Stimulated activated CD4-positive, alpha-beta T cell treated with anti-CD3 and anti-CD28 coated beads, TNF-alpha, amount 100 ng/mL, for 4 hours (primary cell): ENCODE data around the gene TNFRSF1A.
"Not testable (repeated sequence)": the region's sequence is repeated elsewhere in the genome, so short reads cannot be mapped to it uniquely, and the experiment has no call there.

Experiments
- DNase-seq, 3 experiments: peaks; one replicate each; pipeline ENCODE4 v3.0.0-alpha.2; 2020; ENCODE audit warnings: low read depth in 3 of 3

Gene TNFRSF1A

GRCh38 chr12:6356374-6356820, 14.5 kb upstream of the TNFRSF1A start:
- no peak for DNase-seq

DNA sequence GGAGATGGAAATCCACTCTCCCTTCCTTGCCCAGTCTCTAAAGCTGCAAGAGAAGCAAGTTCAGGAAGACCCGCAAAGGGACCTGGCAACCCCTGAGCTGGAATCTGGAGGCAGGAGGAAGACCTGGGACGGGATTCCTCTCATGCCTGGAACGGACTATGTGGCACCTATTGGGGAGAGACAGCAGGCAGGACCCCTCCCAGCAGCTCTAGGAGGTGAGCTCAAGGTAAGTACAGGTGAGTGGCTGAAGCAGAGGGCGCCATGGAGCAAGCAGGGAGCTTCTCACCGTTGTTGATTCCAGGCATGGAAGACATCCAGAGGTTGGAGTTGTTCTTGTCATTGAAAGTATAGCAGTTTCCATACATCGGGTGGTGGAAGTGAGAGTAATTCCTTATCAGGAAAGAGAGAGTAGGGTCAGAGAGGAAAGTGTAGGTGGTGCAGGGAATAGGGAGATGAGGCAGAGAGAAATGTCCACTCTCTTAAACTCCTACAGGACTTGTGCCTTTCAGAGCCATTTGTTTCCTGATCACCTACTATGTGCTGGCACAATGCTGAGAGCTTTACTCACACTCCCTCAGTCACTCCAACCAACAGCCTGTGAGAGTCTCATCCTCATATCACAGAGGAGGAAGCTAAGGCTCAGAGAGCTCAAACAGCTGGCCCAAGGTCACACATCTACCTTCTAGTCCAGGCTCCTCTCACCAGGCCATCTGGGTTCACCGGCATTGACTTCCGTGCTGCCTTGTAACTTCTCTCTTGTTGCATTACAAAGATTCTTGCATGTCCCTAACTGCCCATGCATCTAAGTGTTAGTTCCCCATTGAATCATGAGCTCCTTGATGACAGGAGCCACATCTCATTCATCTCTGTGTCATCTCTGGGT, 13.9 kb upstream of the TNFRSF1A start:
- no peak for DNase-seq

DNA sequence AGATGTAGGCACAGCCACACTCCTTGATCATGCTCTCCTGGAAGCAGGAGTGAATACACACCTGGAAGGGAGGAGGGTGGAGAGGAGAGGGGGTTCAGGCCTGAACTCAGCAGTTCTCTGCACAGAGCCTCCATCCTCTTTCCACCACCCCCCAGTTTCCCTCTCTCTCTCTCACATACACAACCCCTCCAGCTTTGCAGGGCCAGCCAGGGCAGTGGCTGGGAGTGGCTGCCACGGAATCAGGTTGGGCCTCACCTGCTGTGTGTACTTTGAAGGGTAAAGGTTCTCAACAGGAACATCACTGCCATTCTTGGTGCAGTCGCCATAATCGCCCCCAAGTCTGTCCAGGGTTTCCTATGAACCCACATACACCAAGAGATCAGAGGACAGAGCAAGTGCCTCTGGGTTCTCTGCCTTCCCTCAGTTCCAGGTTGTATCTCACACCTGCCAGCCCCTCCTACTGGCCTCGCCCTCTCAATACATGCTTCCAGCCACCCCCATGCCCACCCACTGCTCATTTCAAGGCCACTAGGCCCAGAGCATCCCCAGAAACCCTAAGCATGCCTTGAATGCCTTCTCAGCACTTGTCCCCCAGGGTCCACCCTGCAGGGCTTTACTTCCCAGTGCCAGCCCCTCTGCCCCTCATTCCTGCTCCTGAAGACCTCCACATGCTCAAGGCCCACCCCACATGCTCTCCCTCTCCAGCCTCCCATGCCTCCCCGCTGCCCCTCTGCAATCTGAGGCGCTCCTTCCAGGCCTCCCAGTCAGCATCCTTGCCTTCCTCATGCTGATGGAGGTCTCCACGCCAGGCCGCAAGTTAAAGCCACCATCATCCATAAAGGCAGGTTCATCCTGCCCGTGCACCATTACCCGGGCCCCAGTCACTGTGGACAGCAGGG, 12.9 kb upstream of the TNFRSF1A start:
- no peak for DNase-seq

- no peak for DNase-seq
Observed at GRCh38 chr12:6352193-6353173, 10.6 kb upstream of the TNFRSF1A start.

DNA sequence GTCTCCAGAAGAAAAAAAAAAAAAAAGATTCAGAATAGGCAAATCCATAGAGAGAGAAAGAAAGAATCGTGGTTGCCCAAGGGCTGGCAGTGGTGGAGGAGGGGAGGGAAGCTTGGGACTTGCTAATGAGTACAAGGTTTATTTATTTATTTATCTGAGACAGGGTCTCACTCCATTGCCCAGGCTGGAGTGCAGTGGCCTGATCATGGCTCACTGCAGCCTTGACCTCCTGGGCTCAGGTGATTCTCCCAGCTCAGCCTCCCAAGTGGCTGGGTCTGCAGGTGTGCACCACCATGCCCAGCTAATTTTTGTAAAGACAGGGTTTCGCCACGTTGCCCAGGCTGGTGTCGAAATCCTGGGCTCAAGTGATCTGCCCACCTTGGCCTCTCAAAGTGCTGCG, 9.7 kb upstream of the TNFRSF1A start:
- DNase-seq = no peak

DNA sequence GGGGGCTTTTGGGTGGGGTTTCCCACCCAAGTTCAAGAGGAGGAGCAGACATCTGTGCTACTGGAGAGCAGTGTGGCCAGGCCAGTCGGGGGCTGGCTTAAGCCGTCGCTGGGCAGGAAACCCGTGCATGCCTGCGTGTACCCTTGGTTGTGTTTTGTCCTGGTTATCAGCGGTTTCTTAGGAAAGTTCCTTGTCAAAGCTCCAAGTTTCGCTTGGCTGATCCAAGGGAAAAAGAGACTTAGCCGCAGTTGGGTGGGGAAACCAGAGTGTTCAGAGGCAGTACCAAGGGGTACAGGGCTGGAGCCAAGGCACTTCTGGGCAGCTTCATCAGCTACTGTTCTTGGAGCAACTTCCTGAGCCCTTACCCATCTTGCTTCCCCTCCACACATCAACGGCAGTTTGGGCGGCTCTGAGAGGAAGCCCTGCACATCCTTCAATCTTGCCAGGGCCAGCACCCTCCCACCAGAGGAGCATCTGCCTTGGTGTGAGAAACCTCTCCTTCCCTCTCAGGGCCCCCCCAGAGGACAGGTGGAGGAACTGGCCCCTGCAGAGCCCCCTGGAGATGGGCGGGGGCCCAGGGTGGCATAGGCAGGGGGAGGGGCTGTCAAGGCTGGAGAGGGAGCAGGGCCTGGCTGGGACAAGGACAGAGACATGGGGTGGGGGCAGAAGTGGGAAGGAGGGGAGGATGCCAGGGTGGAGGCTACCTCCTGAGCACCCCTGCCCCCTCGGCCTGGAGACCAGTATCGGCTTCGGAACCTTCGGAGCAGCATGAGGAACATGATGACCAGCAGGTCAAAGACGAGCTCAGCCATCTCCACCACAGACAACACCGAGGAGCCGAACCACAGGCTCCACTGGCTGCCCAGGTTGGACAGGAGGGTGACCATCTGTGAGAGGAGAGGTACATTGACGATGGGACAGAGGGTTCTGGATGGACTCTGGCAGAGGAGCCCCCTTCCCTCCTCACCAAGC, 5.8 kb upstream of the TNFRSF1A start:
- no peak for DNase-seq

GRCh38 chr12:6346942-6347341, 5.1 kb upstream of the TNFRSF1A start:
- no peak for DNase-seq

GRCh38 chr12:6346235-6346832, 4.5 kb upstream of the TNFRSF1A start:
- no peak for DNase-seq

- DNase-seq = no peak
Observed at GRCh38 chr12:6345319-6346091, 3.6 kb upstream of the TNFRSF1A start.

DNA sequence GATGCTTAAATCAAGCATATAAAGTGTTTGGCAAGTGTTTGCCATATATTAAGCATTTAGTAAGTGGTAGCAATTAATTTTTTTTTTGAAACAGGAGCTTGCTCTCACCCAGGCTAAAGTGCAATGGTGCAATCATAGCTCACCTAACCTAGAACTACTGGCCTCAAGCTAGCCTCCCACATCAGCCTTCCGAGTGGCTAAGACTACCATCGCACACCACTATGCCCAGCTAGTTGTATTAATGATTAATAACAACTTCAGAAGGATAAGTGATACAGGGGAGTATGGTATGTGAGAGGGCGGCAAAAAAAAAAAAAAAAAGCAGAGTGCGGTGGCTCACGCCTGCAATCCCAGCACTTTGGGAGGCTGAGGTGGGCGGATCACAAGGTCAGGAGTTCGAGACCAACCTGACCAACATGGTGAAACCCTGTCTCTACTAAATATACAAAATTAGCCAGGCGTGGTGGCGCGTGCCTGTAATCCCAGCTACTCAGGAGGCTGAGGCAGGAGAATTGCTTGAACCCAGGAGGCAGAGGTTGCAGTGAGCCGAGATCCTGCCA, 2.3 kb upstream of the TNFRSF1A start:
- DNase-seq = not testable (repeated sequence)

DNA sequence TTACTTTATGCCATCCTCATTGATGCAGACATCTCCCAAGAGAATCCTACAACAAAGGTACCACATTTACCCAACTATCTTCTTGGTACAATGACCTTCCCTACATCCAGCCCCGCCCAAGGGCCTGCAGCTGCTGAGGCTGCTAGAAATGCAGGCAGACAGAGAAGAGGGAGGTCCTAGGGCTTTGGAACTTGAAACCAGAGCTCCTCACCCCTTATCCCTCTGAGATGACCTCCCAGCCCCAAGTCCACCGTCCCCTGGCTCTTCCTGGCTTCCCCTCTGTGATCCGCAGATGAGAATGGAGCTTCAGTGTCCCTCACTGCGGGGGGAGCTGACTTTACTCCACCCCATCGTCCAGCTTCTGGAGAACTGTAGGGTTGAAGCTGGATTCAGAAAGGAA, 1.6 kb upstream of the TNFRSF1A start:
- DNase-seq = no peak

DNA sequence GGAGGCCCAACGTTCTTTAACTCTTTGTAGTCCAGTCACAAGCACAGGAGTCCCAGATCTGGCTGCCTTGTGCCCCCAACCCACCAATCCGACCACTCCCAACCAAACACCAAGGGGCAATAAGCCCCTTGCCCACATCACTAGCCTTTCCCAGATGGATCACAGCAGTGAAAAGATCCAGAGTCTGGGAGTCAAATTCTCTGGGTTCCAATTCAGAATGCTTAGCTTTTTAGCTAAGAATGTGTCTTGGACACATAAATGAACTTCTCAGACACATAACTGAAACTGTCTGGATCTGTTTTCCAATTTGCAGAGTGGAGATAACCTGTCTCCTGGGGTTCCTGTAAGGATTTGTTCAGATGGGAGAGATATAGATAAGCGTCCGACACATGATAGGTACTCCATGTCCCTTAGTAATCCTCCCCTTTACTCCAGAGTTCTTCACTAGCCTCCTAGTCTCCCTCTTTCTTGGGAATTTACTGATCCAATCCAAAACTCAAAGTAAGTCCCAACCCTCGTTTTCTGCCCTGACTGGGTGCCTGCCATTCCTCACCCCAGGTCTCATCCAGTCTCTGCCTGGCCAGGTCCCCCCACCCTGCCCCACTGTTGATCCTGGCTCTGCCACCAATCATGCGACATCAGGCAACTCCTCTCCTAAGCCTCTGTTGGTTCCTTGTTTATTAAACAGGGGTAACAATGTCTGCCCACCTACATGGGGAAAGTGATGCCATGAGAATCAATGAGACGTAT, 439 bp upstream of the TNFRSF1A start:
- DNase-seq = no peak

DNA sequence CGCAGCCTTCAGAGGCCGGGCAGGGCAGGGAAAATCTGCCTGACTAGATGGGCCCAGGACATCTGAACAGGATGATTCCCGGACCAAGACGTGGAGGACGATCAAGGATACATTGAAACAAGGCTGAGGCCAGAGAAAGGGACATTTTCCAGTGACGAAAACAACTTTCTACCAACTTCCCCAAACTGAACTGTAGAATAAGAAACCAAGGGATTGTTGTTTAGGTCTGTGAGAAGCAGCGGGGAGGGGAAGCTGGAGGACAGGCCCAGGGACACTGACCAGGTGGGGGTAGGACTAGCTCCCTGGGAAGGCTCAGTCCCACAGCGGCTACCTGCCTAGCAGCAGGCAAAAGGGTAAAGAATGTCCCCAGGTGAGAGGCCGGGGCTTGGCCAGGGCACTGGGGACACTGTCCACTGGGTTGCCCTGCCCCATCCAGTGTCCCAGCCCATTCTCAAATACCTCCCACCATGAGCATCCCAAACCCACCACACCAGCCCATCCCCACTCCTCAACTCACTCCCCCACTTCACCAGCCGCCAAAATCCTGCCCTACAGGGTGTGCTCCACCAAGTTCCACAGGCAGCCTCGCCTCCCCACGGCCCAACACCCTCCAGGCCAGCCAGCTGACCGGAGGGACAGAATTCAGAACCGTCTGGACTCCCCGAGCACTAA, 995 bp downstream of the TNFRSF1A start:
- DNase-seq = no peak

DNA sequence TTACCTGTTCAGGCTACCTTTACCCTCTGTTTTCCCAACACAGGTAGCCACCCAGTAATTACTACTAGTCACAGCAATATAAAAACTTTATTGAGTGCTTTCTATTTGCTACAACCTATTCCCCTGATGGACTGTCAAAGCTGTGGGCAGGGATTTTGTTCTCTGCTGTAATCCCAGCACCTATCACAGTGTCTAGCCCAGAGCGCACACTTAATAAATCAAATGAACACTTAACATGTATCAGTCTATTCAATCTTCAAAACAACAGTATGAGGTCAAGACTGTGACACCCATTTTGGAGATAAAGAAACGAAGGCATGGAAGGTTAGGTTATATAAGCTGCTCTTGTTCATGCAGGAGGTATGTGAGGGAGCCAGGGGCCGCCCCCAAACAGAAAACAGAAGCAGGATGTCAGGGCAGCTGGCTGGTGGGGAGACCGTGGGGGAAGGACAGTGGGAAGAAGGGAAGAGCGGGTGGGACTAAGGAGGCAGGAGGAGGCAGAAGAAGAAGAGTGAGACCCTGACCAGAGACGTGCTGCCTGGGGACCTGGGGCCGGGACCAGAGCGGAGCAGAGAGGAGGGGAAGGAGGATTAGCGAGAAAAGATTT, 1.7 kb downstream of the TNFRSF1A start:
- no peak for DNase-seq

GRCh38 chr12:6338955-6339354, 2.9 kb downstream of the TNFRSF1A start:
- DNase-seq = no peak

GRCh38 chr12:6338536-6338935, 3.3 kb downstream of the TNFRSF1A start:
- not testable (repeated sequence) for DNase-seq

GRCh38 chr12:6337958-6338433, 3.9 kb downstream of the TNFRSF1A start:
- no peak for DNase-seq
